Measurements from ENCODE around the gene EVC2. TPM values are rescaled to one million over a fixed set of nuclear protein-coding genes. Genes with fewer than 3 reads are reported as not detected.

The EVC2 gene
- polyA plus RNA-seq, 1 donor from 2014 or later: 0.27 TPM

DNA sequence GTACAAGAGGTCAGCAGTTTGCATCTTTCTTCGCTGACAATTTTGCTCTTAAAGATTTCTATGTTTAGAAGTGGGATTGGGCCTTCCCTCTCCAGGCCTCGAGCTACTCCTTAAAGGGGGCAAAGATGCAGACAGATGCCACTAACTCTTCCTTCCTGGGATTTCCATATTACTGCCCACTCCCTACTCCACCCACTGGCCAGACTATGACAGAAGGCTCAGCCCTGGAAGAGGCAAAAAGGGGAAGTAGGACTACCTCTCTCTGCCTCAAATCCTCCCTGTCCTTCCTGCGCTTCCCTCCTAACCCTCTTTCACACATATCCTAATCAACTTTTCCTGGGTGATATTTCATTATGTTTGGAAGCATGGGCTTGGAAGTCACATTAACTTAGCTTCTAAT, 58.3 kb downstream of the EVC2 start:
- TF ChIP-seq EZH2 (IDR thresholded peaks at IDR 0.05; ENCODE audit: borderline replicate concordance, insufficient read depth, low read length, poor library complexity, severe bottlenecking): no peak
- no peak for TF ChIP-seq RAD21 (conservative IDR thresholded peaks at IDR 0.05)
- no peak for TF ChIP-seq POLR2AphosphoS5 (IDR thresholded peaks at IDR 0.05)
- no peak for TF ChIP-seq TAF1 (IDR thresholded peaks at IDR 0.05; ENCODE audit: low read depth)
- no peak for TF ChIP-seq EP300 (conservative IDR thresholded peaks at IDR 0.05; ENCODE audit: poor library complexity, severe bottlenecking)
- TF ChIP-seq, protein P1, sequence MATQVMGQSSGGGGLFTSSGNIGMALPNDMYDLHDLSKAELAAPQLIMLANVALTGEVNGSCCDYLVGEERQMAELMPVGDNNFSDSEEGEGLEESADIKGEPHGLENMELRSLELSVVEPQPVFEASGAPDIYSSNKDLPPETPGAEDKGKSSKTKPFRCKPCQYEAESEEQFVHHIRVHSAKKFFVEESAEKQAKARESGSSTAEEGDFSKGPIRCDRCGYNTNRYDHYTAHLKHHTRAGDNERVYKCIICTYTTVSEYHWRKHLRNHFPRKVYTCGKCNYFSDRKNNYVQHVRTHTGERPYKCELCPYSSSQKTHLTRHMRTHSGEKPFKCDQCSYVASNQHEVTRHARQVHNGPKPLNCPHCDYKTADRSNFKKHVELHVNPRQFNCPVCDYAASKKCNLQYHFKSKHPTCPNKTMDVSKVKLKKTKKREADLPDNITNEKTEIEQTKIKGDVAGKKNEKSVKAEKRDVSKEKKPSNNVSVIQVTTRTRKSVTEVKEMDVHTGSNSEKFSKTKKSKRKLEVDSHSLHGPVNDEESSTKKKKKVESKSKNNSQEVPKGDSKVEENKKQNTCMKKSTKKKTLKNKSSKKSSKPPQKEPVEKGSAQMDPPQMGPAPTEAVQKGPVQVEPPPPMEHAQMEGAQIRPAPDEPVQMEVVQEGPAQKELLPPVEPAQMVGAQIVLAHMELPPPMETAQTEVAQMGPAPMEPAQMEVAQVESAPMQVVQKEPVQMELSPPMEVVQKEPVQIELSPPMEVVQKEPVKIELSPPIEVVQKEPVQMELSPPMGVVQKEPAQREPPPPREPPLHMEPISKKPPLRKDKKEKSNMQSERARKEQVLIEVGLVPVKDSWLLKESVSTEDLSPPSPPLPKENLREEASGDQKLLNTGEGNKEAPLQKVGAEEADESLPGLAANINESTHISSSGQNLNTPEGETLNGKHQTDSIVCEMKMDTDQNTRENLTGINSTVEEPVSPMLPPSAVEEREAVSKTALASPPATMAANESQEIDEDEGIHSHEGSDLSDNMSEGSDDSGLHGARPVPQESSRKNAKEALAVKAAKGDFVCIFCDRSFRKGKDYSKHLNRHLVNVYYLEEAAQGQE (IDR thresholded peaks at IDR 0.05; ENCODE audit: borderline replicate concordance): no peak
- TF ChIP-seq SMC3 (conservative IDR thresholded peaks at IDR 0.05; ENCODE audit: poor library complexity): no peak
- no peak for TF ChIP-seq MXI1 (conservative IDR thresholded peaks at IDR 0.05; ENCODE audit: poor library complexity, severe bottlenecking)
- TF ChIP-seq, protein P2, sequence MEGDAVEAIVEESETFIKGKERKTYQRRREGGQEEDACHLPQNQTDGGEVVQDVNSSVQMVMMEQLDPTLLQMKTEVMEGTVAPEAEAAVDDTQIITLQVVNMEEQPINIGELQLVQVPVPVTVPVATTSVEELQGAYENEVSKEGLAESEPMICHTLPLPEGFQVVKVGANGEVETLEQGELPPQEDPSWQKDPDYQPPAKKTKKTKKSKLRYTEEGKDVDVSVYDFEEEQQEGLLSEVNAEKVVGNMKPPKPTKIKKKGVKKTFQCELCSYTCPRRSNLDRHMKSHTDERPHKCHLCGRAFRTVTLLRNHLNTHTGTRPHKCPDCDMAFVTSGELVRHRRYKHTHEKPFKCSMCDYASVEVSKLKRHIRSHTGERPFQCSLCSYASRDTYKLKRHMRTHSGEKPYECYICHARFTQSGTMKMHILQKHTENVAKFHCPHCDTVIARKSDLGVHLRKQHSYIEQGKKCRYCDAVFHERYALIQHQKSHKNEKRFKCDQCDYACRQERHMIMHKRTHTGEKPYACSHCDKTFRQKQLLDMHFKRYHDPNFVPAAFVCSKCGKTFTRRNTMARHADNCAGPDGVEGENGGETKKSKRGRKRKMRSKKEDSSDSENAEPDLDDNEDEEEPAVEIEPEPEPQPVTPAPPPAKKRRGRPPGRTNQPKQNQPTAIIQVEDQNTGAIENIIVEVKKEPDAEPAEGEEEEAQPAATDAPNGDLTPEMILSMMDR (IDR thresholded peaks at IDR 0.05; ENCODE audit: poor library complexity, severe bottlenecking): no peak
- no peaks in the 10 kb centered on the region for H3K9me2 ChIP-seq (ENCODE audit: insufficient read depth, low read length)

DNA sequence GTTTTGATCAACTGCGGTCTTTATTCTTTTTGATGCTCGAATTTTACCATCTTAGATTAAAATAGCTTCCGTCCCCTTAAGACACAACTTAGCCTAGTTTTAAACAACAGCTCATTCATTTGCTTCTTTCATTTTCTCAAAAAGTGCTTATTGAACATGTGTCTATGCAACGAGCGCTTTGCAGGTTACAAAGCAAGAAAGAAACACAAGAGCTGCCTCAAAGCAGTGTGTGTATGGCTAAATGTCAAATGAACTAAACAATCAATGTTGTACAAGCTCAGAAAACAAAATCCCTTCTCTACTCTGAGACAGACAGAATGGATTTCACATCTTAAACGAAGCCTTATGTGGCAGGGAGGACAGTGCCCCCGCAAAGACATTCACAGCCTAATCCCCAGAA, 61.0 kb downstream of the EVC2 start:
- H3F3A ChIP-seq (ENCODE audit: insufficient read depth, low read length, poor library complexity, severe bottlenecking): no peaks in the 10 kb centered on the region
- H3K9ac ChIP-seq (ENCODE audit: low read length): no peak overlapping the region
- H3K9me2 ChIP-seq (ENCODE audit: insufficient read depth, low read length): no peaks in the 10 kb centered on the region
- H3K4me3 ChIP-seq (ENCODE audit: low read length): no peak overlapping the region
- H3K27ac ChIP-seq (ENCODE audit: low read length): no peak overlapping the region
- no peak overlapping the region for H3K4me2 ChIP-seq (ENCODE audit: low read length)
- H3K27me3 ChIP-seq (ENCODE audit: insufficient read depth, low read depth, low read length): no peaks in the 10 kb centered on the region
- no peaks in the 10 kb centered on the region for H4K20me1 ChIP-seq (ENCODE audit: insufficient read depth)
- no peak for TF ChIP-seq EZH2 (IDR thresholded peaks at IDR 0.05; ENCODE audit: borderline replicate concordance, insufficient read depth, low read length, poor library complexity, severe bottlenecking)
- no peak for TF ChIP-seq TAF1 (IDR thresholded peaks at IDR 0.05; ENCODE audit: low read depth)
- TF ChIP-seq MXI1 (conservative IDR thresholded peaks at IDR 0.05; ENCODE audit: poor library complexity, severe bottlenecking): no peak
- no peak for TF ChIP-seq RAD21 (conservative IDR thresholded peaks at IDR 0.05)
- H2AFZ ChIP-seq (ENCODE audit: low read depth, low read length): no peak overlapping the region
- no peaks in the 10 kb centered on the region for H3K36me3 ChIP-seq (ENCODE audit: insufficient read depth, low read length)
- no peaks in the 10 kb centered on the region for H3K79me2 ChIP-seq (replicated peaks; ENCODE audit: insufficient read depth, low read length)
- no peaks in the 10 kb centered on the region for H3K9me3 ChIP-seq (ENCODE audit: low read length)

More for the DNA sequence above, 58.3 kb downstream of the EVC2 start:
- Histone ChIP-seq H3K36me3 (ENCODE audit: insufficient read depth, low read length) (no peaks in the 10 kb centered on the region), H3K27me3 (ENCODE audit: insufficient read depth, low read depth, low read length) (no peaks in the 10 kb centered on the region), H3K9me3 (ENCODE audit: low read length) (no peaks in the 10 kb centered on the region), H3K27ac (ENCODE audit: low read length) (no peak overlapping the region), H2AFZ (ENCODE audit: low read depth, low read length) (no peak overlapping the region), H3K4me3 (ENCODE audit: low read length) (no peak overlapping the region), H3K4me2 (ENCODE audit: low read length) (no peak overlapping the region), H3F3A (ENCODE audit: insufficient read depth, low read length, poor library complexity, severe bottlenecking) (no peaks in the 10 kb centered on the region), H4K20me1 (ENCODE audit: insufficient read depth) (no peaks in the 10 kb centered on the region), H3K9ac (ENCODE audit: low read length) (no peak overlapping the region), H3K79me2 (replicated peaks; ENCODE audit: insufficient read depth, low read length) (no peaks in the 10 kb centered on the region)
